GM21360 (cell line): ENCODE data around the gene LEPR.
"Not testable (repeated sequence)": the region's sequence is repeated elsewhere in the genome, so short reads cannot be mapped to it uniquely, and the experiment has no call there.

Experiments
- ATAC-seq: cut with Tn5 transposase; IDR thresholded peaks from one replicate; pipeline ENCODE4 v1.9.1; 2021; ENCODE audit warnings: mild to moderate bottlenecking, moderate library complexity; ENCODE audit not compliant: unreplicated experiment

Gene LEPR

DNA sequence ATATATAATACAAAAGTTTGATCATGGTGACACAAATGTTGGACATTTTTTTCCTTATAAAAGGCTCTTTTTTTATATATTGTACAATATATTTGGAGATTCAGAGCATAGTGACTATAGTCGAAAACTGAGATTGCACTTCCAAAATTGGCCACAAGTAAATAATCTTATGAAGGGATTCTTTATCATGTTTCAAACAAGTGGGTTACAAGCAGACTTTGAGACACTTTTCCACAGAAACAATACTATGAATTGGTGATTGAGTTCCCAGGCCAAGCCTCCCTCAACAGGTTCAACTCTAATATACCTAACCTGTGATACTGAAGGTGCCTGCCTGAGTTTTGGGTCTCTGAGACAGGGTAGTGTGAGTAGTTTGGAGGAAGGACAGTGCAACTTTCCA lies 13.8 kb downstream of the LEPR start:
- no peak for ATAC-seq

DNA sequence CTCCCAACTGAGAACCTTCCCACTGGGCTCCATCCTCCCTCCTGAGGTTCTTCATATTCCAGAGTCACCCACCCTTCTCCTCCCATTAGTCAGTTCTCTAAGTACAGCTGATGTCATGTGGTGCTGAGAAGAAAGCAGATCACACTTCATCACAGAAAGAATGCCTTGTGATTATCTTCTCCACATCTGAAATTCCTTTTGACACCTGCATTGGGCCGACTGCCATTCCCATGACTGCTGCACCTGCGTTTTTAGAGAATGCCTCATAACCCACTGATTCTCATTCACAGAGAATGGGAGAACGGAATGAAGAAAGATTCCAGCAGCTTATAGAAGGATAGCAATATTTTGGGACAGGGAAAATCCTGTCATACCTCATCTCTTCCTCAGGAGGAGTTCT lies 14.3 kb downstream of the LEPR start:
- no peak for ATAC-seq

DNA sequence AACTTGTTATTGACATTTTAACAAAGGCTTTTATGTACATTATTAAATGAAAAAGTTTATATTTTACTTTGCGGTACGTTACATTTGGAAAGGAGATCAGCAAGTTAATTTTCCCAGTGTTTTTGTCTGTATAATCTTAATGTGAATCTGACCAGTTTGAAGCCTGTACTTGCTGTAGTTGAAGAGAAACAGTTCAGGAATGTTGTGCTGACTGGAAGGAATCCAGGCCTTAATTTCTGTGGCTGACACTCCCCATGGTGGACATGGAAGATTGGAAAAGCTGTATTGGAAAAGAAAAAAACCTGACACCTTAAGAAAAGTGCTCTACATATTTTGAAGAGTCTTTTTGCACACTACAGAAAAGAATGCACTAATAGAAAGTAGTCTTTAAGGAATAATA lies 15.5 kb downstream of the LEPR start:
- ATAC-seq = no peak

DNA sequence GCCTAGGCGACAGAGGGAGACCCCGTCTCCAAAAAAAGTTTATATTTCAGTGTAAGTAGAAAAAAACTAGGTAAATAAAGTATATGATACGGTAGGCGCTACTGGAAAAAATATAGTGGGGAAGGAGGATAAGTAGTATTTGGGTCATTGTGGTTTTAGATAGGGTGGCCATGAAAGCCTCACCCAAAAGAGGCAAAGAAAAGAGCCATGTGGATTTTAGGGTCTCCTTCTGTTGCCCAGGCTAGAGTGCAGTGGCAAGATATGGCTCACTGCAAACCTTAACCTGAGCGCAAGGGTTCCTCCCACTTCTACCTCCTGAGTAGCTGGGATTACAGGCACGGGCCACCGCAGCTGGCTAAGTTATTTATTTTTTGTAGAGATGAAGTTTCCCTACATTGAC lies 17.1 kb downstream of the LEPR start:
- no peak for ATAC-seq

DNA sequence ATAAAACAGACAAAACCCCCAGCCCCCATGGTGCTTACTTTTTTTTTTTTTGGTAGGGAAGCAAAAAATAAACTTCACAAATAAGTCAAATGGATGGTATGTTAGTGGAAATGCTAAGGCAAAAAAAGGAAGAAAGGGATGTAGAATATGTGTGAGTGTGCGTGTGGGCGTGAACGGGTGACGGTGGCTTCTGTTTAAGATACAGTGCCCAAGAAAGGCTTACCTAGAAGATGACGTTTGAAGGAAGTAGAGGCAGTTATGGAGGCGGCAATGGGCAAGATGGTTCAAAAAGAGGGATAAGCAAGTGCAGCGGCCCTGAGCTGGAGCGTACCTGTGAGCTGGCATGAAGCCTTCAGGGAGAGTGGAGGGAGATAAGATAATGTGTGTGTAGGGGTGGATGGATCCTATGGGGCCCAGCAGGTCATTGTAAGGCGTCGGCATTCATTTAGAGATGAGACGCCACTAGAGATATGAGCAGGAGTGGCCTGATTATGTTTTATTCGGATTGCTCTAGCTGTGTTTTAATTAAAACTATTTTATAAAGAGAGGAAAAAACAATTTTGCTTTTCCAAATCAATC lies 19.9 kb downstream of the LEPR start:
- ATAC-seq = no peak

DNA sequence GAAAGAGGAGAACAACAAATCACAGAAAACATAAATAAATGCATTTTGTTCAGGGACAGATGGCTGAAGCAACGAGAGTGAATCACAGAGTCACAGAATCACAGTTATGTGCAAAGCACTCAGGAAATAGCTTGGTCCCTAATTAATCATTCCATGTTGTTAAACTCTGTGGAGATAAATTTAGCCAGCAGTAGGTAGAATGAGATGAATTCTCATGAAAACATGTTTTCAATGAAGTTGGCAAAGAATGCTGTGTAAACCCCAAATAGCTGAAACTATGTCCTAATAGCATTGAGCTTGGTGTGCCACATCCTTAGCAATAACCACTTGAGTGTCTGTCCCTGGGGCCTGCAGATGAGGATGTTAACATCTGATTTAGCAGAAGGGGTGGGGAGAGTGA lies 20.4 kb downstream of the LEPR start:
- ATAC-seq = no peak

DNA sequence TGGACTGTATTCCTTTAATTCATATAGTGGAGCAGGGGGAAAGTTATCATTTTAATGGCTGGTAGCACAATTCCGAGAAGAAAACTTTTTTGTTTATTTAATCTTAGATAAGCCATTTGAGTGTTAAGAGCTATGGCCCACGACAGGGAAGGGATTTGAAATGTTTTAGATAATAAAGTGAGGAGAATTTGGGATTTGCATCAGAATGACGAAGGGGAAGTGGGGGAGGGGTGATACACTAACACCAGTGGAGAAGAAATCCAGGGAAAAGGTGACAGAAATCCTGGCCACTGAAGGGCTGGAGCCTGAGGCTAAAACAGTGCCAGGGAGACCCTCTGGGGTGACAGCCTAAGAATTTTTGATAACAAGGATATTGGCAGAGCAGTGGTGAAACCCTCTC lies 21.0 kb downstream of the LEPR start:
- no peak for ATAC-seq

DNA sequence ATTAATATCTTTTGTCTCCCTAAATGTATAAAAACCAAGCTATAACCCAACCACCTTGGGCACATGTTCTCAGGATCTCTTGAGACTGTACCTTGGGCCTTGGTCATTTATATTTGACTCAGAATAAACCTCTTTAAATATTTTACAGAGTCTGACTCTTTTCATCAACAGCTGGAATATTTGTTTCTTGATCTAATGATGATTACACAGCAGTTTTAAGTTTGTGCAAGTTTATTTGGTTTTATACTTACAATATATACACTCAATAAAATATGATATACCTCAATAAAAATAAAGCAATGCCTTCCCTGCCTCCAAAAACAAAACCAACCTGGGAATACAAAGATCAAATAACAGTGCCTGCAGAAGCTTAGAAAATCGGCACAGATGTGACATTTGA lies 22.0 kb downstream of the LEPR start:
- ATAC-seq = no peak

DNA sequence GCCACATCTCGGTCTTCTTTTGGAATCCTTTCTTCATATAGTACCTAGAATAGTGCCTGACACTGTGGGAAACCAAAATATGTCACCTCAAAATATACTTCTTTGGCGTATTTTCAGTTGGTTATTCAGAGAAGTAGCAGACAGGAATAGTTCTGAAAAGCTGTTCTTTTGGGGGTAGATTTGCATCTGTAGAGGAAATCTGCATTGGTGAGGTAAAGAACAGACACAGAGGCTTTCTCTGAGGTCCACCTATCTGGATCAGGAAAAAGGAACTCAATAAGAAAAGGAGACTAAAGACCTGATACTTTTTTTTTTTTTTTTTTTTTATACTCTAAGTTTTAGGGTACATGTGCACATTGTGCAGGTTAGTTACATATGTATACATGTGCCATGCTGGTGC lies 23.2 kb downstream of the LEPR start:
- no peak for ATAC-seq

DNA sequence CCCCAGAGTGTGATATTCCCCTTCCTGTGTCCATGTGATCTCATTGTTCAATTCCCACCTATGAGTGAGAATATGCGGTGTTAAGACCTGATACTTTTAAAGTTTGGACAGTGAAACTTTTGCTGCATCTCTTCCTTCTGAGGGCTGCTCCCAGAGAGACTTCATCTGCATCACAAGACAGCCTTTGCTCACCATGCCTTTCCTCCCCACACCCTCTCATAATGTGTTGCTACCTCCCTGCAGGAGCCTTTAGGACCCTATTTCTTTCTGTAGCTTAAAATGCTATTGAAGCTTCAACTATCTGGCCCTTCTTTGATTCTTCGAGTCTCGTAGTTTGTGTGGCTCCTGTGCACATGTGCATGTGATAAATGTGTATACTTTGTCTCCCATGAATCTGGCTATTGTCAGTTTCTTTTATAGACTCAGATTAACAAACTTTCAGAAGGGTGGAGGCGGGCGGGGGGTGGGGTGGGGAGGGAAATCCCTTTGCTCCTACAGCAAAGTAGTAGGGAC lies 23.7 kb downstream of the LEPR start:
- ATAC-seq = no peak

DNA sequence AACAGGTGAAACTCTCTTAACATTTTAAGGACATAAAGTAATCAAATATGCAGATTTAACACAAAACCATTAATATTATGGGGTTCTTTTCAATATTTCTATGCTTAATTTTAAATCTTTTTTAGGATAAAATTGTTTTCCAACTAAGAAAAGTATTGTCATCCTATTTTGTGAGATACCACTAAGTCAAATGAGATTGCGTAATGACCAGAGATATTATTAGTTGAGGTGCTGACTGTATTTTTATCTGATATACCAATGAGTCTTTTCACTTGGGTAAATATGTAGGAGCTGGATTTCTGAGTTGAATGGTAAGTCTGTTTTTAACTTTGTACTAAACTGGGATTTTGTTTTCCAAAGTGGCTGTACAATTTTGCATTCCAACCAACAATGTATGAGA lies 25.4 kb downstream of the LEPR start:
- no peak for ATAC-seq

DNA sequence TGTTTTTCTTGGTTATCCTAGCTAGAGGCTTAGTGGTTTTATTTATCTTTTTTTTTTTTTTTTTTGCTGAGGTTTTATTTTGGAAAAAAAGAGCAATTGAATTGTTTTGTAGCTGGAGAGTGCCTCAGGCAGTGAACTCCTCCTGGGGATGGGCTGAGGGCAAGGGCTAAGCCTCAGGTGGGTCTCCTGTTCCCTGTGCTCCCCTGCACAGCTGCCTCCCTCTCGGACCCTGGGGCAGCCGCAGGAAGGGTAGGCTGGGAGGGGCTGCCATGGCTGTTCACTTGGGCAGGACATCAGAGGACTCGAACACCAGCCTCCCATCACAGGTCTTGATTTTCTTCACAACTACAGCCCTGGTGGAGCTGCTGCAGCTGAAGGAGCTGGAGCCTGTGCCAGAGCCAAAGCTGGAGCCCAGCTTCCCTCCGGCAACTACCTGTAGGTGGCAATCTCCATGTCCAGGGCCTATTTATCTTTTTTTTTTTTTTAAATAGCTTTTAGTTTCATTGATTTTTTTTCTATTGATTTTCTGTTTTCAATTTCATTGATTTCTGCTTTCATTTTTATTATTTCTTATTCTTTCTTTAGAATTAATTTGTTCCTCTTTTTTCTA lies 28.9 kb downstream of the LEPR start:
- ATAC-seq = no peak

DNA sequence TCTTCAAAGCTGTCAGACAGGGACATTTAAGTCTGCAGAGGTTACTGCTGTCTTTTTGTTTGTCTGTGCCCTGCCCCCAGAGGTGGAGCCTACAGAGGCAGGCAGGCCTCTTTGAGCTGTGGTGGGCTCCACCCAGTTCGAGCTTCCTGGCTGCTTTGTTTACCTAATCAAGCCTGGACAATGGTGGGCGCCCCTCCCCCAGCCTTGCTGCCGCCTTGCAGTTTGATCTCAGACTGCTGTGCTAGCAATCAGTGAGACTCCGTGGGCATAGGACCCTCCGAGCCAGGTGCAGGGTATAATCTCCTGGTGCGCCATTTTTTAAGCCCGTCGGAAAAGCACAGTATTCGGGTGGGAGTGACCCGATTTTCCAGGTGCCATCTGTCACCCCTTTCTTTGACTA lies 35.2 kb downstream of the LEPR start:
- not testable (repeated sequence) for ATAC-seq

DNA sequence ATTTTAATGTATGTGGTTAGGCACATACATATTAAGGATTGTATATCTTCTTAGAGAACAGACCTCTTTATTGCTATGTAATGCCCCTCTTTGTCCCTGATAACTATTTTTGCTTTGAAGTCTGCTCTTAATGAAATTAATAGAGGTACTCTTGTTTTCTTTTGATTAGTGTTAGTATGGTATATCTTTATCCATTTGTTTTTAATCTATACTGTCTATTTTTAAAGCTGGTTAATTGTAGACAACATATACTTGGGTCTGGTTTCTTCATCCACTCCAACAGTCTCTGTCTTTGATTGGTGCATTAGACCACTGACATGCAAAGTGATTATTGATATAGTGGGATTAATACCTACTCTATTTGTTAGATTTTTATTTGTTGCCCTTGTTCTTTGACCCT lies 36.0 kb downstream of the LEPR start:
- no peak for ATAC-seq

DNA sequence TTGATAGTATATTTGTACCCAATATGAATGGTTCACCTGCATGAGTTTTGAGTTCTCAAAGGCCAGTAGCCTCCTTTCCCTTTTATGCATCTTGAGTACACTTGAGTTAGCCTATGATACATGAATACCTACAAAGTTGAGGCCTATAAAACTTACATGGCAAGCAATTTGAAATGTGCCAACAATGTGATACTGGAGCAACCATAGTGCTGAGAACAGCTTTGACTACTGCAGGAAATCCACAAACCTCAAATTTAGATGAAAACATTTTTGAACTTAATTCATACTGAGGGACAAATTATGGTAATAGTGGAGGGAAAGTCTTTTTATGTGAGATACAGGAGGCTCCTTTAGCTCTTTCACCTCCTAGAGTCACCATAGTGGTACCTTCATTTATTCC lies 37.4 kb downstream of the LEPR start:
- ATAC-seq = no peak

DNA sequence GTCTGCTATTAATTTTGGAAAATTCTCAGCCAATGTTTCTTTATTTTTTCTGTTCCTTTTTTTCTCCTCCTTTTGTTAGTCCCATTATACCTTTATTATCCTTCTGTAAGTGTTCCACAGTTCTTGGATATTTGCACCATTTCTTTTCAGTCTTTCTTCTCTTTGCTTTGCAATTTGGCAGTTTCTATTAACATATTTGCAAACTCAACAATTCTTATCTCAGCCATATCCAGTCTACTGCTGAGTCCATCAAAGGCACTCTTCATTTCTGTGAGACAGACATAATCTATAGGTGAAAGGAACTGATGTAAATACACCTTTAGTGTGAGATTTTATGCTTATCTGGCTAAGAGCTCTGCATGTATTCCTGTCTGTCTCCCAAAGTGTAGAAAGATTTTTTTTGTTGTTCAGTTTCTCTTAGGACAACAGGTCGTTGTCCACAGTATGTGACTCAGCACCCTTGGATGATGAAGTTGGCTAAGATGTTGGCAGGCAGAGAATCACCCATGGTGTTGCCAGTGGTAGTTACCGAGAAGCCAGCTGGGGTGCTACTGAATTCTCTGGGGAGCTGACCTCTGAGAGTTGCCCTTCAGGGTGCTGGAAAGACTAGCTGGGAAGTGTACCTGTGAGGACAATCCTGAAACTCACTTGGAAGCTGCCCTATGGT lies 38.4 kb downstream of the LEPR start:
- ATAC-seq = peak; percentile 7

DNA sequence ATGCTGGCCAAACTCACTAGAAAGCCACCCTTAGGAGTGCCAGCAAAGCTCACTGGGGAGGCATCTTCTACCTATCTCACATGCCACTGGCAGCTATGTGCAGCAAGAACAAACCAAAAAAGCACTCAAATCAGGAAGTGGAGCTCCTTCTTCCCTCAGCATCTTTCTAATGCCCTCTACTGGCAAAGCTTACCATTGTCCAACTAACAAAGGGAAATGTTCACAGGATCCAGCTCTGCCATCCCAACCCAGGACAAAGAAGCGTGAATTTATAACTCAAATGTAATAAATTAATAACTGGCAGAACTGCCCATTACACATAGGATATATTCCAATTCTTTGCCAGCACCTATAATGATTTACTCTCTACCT lies 38.9 kb downstream of the LEPR start:
- ATAC-seq = peak; percentile 82

DNA sequence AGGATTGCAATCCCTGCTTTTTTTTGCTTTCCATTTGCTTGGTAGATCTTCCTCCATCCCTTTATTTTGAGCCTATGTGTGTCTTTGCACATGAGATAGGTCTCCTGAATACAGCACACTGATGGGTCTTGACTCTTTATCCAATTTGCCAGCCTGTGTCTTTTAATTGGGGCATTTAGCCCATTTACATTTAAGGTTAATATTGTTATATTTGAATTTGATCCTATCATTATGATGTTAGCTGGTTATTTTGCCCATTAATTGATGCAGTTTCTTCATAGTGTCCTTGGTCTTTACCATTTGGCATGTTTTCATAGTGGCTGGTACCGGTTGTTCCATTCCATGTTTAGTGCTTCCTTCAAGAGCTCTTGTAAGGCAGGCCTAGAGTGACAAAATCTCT lies 45.4 kb downstream of the LEPR start:
- not testable (repeated sequence) for ATAC-seq

DNA sequence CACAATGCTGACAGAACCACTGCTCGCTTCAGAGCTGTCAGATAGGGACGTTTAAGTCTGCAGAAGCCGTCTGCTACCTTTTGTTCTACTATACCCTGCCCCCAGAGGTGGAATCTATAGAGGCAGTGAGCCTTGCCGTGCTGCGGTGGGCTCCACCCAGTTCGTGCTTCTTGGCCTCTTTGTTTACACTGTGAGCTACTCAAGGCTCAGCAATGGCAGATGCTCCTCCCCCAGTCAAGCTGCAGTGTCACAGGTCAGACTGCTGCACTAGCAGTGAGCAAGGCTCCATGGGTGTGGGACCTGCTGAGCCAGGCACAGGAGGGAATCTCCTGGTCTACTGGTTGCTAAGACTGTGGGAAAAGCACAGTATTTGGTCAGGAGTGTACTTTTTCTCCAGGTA lies 47.1 kb downstream of the LEPR start:
- no peak for ATAC-seq

DNA sequence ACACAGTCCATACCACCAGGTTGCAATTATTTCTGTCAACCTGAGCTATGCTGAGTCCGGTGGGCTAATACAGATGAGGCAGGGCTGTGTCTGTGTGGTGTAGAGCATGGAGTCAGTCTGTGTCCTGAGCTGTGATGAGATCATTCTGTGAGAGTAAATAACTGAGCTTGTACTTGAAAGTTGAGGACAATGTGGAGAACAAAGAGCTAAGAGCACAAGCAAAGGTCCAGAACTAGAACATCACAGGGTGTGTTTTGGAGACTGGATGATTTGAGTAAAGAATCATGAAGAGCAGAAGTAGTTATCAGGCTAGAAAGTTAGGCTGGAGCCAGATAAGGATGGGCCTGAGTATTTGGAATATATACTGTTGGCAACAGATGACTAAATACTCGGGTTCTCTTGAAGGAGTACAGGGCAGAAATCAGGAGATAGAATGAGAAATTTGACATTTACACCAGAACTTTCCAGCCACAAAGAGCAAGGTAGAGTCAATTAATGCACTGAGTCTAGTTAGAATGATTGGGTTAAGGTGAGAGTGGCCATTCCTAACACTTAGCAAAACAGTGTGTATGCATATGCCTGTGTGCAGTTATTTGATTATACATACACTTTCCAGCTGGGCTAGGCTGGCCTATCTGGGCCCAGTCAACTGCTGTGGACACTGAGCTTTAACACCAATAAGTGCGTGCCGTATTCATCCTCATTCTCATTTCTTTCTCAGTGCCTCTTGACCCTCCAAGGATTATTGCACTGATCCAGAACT lies 48.8 kb downstream of the LEPR start:
- ATAC-seq = no peak

DNA sequence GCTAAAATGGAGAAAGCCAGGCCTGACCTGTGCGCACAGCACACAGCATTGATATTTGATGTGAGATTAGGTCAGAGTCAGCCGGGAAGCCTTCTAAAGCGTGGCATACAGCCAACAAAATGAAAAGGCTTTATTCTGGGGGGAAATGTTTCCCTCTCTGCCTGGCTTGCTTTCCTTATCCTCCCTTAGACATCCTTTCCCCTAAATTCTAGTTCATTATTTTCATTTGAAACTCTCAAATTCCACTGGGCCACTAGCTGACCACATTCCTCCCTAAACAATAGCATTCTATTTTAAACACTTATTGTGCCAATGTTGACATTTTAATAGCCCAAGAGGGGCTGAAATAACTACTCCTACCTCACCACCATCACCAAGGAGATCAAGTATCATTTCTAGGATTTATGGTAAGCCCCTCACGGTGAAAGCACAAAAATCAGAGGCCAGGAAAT lies 49.4 kb downstream of the LEPR start:
- ATAC-seq = no peak
